ENCODE data around the gene MED13L. TPM values are rescaled to one million over a fixed set of nuclear protein-coding genes. Genes with fewer than 3 reads are reported as not detected.

MED13L gene
- total RNA-seq, 1 donor from 2014 or later = 117 TPM

- TF ChIP-seq CTCF (IDR thresholded peaks at IDR 0.05) = no peak
- Histone ChIP-seq H3K36me3 (no peaks in the 10 kb centered on the region), H3K9me3 (no peaks in the 10 kb centered on the region), H3K27ac (no peak overlapping the region), H3K4me3 (no peak overlapping the region), H3K27me3 (no peaks in the 10 kb centered on the region), H3K4me1 (peaks cover 5 to 32% of the 10 kb centered on the region in 2 donors)
- intact Hi-C loops (cut with DNase I) = no loop called here
- no peak for DNase-seq (ENCODE audit: low spot score in 2 of 2)
Measured at GRCh38 chr12:116160883-116161458, 116.5 kb downstream of the MED13L start.

DNA sequence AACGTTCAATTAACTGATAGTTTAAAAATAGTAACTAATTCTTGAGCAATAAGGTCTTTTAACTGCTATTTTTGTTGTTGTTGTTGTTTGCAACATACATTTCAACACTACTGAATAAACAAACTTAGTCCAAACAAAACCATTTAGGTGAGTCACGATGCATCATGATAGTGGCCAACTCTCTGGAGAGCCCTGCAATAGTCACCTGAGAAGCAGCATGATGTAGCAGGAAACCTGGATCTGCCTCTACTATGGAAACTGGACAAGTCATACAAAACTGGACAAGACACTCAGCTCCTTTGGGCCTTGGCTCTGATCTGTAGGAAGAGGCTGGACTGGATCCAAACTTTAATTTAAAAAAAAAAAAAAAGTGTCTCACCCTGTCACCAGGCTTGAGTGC is 117.3 kb downstream of the MED13L start:
- intact Hi-C loops (cut with DNase I) = no loop called here
- Histone ChIP-seq H3K36me3 (no peaks in the 10 kb centered on the region), H3K27ac (no peak overlapping the region), H3K27me3 (no peaks in the 10 kb centered on the region), H3K4me1 (peaks cover 5 to 24% of the 10 kb centered on the region in 2 donors), H3K9me3 (no peaks in the 10 kb centered on the region), H3K4me3 (no peak overlapping the region)
- DNase-seq (ENCODE audit: low spot score in 2 of 2) = no peak
- TF ChIP-seq CTCF (IDR thresholded peaks at IDR 0.05) = no peak

DNA sequence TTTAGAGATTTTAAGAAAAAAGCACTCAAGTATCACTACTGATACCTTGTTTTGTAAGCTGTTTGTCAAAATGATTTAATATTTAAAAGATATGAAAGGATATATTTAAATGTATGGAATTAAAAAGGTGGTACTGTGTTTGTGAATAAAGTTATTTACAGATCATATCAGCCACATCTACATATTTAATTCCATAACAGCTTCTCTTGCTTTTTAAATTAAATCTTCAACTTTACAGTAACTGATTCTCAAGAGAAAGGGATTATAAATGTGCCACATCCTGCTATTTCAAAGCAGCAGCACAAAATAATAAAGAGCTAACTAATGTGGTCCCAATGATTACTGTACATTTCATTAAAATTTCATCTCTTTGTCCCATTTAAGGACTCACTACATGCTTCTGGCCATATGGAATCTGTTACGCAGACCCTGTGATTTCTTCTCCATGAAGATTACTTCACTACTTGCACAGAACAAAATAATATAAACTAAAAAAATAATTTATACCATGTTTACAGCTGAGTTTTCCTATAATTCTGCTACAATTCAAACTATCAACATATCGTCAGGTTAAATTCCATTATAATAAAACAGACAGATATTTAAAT is 117.8 kb downstream of the MED13L start:
- intact Hi-C loops (cut with DNase I) = loop anchor here (5.0 kb wide), 1 partner anchor 78 kb away; no protein-coding TSS in a partner anchor
- no peaks in the 10 kb centered on the region for H3K36me3 ChIP-seq
- DNase-seq (ENCODE audit: low spot score in 2 of 2) = no peak
- H3K4me3 ChIP-seq = no peak overlapping the region
- no peak for TF ChIP-seq CTCF (IDR thresholded peaks at IDR 0.05)
- no peaks in the 10 kb centered on the region for H3K9me3 ChIP-seq
- no peak overlapping the region for H3K27ac ChIP-seq
- peaks cover 5 to 24% of the 10 kb centered on the region in 2 donors for H3K4me1 ChIP-seq
- no peaks in the 10 kb centered on the region for H3K27me3 ChIP-seq

DNA sequence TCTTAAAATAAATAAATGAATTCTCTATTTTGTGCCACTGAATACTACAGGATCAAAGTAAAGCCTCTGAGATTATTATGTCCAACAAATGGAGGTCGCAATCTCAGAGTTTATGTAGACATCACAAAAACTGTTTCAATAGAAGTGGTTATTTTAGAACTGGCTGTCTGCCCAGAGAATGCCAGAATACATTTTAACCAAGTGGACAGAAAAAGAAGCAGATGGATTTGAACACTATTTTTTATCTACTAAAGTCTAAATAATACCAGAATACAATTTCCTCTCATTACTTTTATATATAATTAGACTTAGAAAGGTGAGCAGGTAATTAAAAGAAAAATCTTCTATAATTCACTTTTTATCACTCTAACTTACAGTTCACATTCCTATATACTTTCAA is 118.3 kb downstream of the MED13L start:
- no peak for DNase-seq (ENCODE audit: low spot score in 2 of 2)
- Histone ChIP-seq H3K4me3 (no peak overlapping the region), H3K27ac (no peak overlapping the region), H3K9me3 (no peaks in the 10 kb centered on the region), H3K36me3 (no peaks in the 10 kb centered on the region), H3K4me1 (peaks cover 0 to 19% of the 10 kb centered on the region in 2 donors), H3K27me3 (no peaks in the 10 kb centered on the region)
- intact Hi-C loops (cut with DNase I) = loop anchor here (5.0 kb wide), 1 partner anchor 78 kb away; no protein-coding TSS in a partner anchor
- TF ChIP-seq CTCF (IDR thresholded peaks at IDR 0.05) = no peak

DNA sequence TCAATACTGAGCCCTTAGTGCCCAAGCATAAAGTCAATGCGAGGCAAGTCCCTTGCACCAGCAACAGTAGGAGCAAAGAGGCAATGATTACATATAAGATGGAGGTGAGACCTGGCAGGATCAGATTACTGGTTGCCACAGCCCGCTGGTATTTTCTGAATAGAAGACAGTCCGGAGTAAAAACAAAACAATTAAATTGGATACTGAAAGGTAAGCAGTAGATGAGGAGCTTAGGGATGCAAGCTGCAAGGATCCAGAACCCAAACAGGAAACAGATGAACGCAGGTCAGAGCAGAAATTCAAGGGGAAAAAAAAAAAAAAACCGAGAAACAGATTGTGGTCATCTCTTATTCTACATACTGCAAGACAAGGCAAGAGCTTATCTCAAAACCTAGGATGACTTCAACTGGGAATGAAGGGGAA is 119.6 kb downstream of the MED13L start:
- Histone ChIP-seq H3K4me1 (peaks cover 4 to 19% of the 10 kb centered on the region in 2 donors), H3K27me3 (no peaks in the 10 kb centered on the region), H3K36me3 (no peaks in the 10 kb centered on the region), H3K4me3 (no peak overlapping the region), H3K9me3 (no peaks in the 10 kb centered on the region), H3K27ac (no peak overlapping the region)
- no peak for TF ChIP-seq CTCF (IDR thresholded peaks at IDR 0.05)
- intact Hi-C loops (cut with DNase I) = loop anchor here (5.0 kb wide), 1 partner anchor 79 kb away; no protein-coding TSS in a partner anchor
- DNase-seq (ENCODE audit: low spot score in 2 of 2) = no peak

Measured in ascending aorta (tissue), 2 donors.